ENCODE measurements around the gene MORN1.

Gene MORN1

DNA sequence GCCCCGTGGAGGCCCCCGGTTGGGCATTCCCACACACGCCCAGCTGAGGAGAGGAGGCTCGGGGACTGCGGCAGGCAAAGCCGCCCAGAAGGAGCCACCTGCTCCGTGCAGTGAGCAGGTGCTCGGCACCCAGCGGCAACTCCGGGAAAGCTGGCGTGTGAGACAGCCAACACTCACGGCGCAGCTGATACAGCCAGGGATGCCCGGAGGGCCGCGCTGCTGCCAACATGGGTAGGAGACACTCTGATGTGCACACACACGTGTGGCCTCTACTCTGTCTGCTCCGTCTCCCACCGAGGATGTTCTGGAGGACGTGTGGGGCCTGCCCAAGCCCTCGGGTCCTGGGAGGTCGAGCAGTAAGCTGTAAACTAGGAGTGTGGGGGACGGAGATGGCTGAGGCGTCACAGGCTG, 12.9 kb downstream of the MORN1 start:
- TF ChIP-seq CTCF (conservative IDR thresholded peaks at IDR 0.05; ENCODE audit: low read length) = no peak
- no peaks in the 10 kb centered on the region for H4K20me1 ChIP-seq (ENCODE audit: insufficient read depth, low read length, poor library complexity, severe bottlenecking)
- H3K9ac ChIP-seq (ENCODE audit: low read depth, low read length, poor library complexity, severe bottlenecking) = no peak overlapping the region
- no peak overlapping the region for H2AFZ ChIP-seq (ENCODE audit: low read length)
- H3K4me2 ChIP-seq (ENCODE audit: low read depth, low read length, poor library complexity, severe bottlenecking) = no peak overlapping the region
- no peaks in the 10 kb centered on the region for H3K9me3 ChIP-seq (ENCODE audit: insufficient read depth, low read depth, low read length)
- no peaks in the 10 kb centered on the region for H3K79me2 ChIP-seq (ENCODE audit: insufficient read depth, low read length)
- H3K9me2 ChIP-seq (replicated peaks; ENCODE audit: low read depth, low read length) = no peaks in the 10 kb centered on the region
- H3K27me3 ChIP-seq (ENCODE audit: insufficient read depth, low read length, poor library complexity, severe bottlenecking) = no peaks in the 10 kb centered on the region
- no peak overlapping the region for H3K4me3 ChIP-seq (ENCODE audit: low read length, poor library complexity, severe bottlenecking)
- H3F3A ChIP-seq (ENCODE audit: low read depth) = no peaks in the 10 kb centered on the region
- H3K4me1 ChIP-seq (ENCODE audit: insufficient read depth, low read length, poor library complexity, severe bottlenecking) = peaks cover 19% of the 10 kb centered on the region
- no peaks in the 10 kb centered on the region for H3K36me3 ChIP-seq (ENCODE audit: insufficient read depth, low read length)

DNA sequence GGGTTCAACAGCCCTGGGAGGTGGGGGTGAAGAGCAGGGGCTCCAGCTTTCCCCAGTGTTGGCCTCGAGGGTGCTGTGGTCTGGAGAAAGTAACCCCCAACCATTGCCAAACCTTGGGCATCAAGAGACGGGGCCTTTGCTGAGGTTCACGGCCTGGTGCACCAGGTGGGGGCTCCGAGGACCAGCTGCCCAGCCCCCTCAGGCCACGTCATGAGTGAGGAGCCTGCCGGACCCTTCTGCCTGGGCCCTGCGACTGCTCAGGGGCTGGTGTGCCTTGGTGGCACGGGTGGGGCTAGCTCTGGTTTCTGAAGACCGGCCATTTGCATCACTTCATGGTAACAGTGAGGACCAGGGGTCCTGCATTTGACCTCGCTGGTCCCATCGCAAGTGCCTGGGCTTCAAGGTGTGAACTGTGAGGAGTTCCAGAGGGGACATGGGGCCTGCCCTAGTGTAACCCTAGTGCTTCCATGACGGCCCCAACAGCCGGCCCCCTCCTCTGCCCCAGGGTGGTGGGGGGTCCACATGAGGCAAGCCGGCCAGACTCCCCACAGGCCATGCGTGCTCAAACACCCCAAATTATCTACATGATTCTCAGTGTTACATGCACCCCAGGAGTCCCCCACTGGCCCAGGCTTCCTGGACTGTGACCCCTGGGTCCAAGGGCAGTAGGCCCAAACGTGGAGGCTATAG, 13.5 kb downstream of the MORN1 start:
- Histone ChIP-seq H2AFZ (ENCODE audit: low read length) (no peak overlapping the region), H3K9ac (ENCODE audit: low read depth, low read length, poor library complexity, severe bottlenecking) (no peak overlapping the region), H3K9me3 (ENCODE audit: insufficient read depth, low read depth, low read length) (no peaks in the 10 kb centered on the region), H3K79me2 (ENCODE audit: insufficient read depth, low read length) (no peaks in the 10 kb centered on the region), H3K36me3 (ENCODE audit: insufficient read depth, low read length) (no peaks in the 10 kb centered on the region), H3K4me2 (ENCODE audit: low read depth, low read length, poor library complexity, severe bottlenecking) (no peak overlapping the region), H3K27me3 (ENCODE audit: insufficient read depth, low read length, poor library complexity, severe bottlenecking) (no peaks in the 10 kb centered on the region), H4K20me1 (ENCODE audit: insufficient read depth, low read length, poor library complexity, severe bottlenecking) (no peaks in the 10 kb centered on the region), H3F3A (ENCODE audit: low read depth) (no peaks in the 10 kb centered on the region), H3K4me1 (ENCODE audit: insufficient read depth, low read length, poor library complexity, severe bottlenecking) (peaks cover 19% of the 10 kb centered on the region), H3K9me2 (replicated peaks; ENCODE audit: low read depth, low read length) (no peaks in the 10 kb centered on the region), H3K4me3 (ENCODE audit: low read length, poor library complexity, severe bottlenecking) (no peak overlapping the region)
- TF ChIP-seq EZH2phosphoT487 (IDR thresholded peaks at IDR 0.05; ENCODE audit: borderline replicate concordance) (no peak), CTCF (conservative IDR thresholded peaks at IDR 0.05; ENCODE audit: low read length) (no peak)

GRCh38 chr1:2376931-2377672, 14.3 kb downstream of the MORN1 start:
- Histone ChIP-seq H4K20me1 (ENCODE audit: insufficient read depth, low read length, poor library complexity, severe bottlenecking) (no peaks in the 10 kb centered on the region), H3K4me2 (ENCODE audit: low read depth, low read length, poor library complexity, severe bottlenecking) (no peak overlapping the region), H3F3A (ENCODE audit: low read depth) (no peaks in the 10 kb centered on the region), H3K36me3 (ENCODE audit: insufficient read depth, low read length) (no peaks in the 10 kb centered on the region), H3K4me3 (ENCODE audit: low read length, poor library complexity, severe bottlenecking) (no peak overlapping the region), H3K9me3 (ENCODE audit: insufficient read depth, low read depth, low read length) (no peaks in the 10 kb centered on the region), H2AFZ (ENCODE audit: low read length) (no peak overlapping the region), H3K27me3 (ENCODE audit: insufficient read depth, low read length, poor library complexity, severe bottlenecking) (no peaks in the 10 kb centered on the region), H3K9ac (ENCODE audit: low read depth, low read length, poor library complexity, severe bottlenecking) (no peak overlapping the region), H3K4me1 (ENCODE audit: insufficient read depth, low read length, poor library complexity, severe bottlenecking) (peaks cover 19% of the 10 kb centered on the region), H3K9me2 (replicated peaks; ENCODE audit: low read depth, low read length) (no peaks in the 10 kb centered on the region), H3K79me2 (ENCODE audit: insufficient read depth, low read length) (no peaks in the 10 kb centered on the region)
- TF ChIP-seq CTCF (conservative IDR thresholded peaks at IDR 0.05; ENCODE audit: low read length) (no peak), EZH2phosphoT487 (IDR thresholded peaks at IDR 0.05; ENCODE audit: borderline replicate concordance) (no peak)
